Renal cortical epithelial cell (primary cell): ENCODE results near the gene LDLRAP1. TPM values are rescaled to one million over a fixed set of nuclear protein-coding genes. Genes with fewer than 3 reads are reported as not detected.

ENCODE experiments used
- DNase-seq: peaks from one replicate; pipeline ENCODE4 v3.0.0-alpha.2; 2011; ENCODE audit warnings: low read depth
- total RNA-seq: library from RNA; depleted of rRNA; stranded (reverse); fragments of >200 nt; gene quantifications from 2 replicates; pipeline ENCODE4 v1.2.3, GENCODE V29; 2014

LDLRAP1 gene
- total RNA-seq, 1 donor from 2014 or later, result 6.9 TPM

GRCh38 chr1:25562101-25562927 lies 18.9 kb downstream of the LDLRAP1 start:
- no peak for DNase-seq

- DNase-seq, result no peak
Observed at GRCh38 chr1:25562928-25563283, 19.5 kb downstream of the LDLRAP1 start.

GRCh38 chr1:25563330-25564215 lies 20.2 kb downstream of the LDLRAP1 start:
- no peak for DNase-seq

GRCh38 chr1:25564777-25565574 lies 21.6 kb downstream of the LDLRAP1 start:
- no peak for DNase-seq

- DNase-seq, result no peak
Observed at GRCh38 chr1:25565626-25566025, 22.2 kb downstream of the LDLRAP1 start.

GRCh38 chr1:25566176-25566729 lies 22.8 kb downstream of the LDLRAP1 start:
- DNase-seq, result no peak

DNA sequence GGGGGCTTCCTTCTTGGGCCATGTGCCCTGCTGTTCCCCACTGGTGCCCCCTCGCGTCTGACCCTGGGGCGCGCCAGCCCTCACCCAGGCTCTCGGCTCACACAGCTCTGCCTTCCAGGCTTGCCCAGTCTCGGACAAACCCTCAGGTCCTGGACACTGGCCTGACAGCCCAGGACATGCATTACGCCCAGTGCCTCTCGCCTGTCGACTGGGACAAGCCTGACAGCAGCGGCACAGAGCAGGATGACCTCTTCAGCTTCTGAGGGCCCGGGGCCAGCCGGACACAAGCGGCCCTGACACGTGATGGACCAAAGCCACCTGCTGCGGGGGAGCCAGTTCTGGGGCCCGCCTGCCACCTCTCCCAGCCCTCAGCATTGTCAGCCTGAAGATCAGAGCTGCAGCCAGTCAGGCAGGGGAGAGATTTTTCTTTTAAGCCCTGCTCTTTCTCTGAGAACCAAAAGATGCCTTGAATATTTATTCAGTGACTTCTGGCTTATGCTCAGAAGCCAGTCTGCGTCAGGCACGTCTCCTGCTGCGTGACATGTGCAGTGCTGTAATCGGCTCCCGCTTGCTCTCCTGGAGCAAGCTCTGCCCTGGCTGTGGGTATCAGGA lies 23.4 kb downstream of the LDLRAP1 start:
- DNase-seq, result no peak

GRCh38 chr1:25567710-25568089 lies 24.3 kb downstream of the LDLRAP1 start:
- no peak for DNase-seq

- no peak for DNase-seq
Observed at GRCh38 chr1:25568090-25568833, 24.9 kb downstream of the LDLRAP1 start.

GRCh38 chr1:25568834-25569596 lies 25.6 kb downstream of the LDLRAP1 start:
- DNase-seq, result no peak

DNA sequence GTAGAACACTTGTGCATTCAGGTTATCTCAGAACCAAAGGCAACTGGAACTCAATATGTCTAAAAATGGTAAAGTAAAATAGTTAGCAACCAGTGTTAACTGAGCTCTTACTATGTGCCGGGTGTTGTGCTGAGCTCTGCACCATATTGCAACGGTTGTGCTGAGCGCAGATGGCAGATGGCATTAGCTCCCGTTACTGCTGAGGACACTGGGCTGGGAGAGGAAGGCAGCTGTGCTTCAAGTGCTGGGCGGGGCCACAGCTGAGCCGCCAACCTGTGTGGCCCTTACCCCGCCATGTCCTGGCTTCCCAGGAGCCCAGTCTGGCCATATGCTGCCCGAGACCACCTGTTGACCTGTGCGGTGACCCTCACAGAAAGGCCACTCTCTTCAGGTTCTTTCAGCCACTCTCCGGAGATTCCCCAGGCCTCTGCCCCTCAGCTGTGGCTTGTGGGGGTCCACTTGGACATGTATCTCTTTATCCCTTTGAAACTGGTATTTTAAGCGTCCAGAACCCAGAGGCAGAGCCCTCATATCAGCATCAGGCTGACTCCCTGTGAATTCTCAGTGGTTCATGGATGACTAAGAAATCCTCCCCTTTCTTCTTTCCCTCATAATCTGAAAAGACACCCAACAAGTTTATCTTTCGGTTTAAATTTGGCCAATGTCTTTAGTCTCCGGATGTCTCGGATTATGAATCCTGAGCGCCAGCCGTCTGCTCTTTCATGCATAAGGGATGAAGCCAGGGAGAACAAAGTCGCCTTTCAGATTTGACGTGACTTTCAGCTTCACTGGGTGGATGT lies 26.4 kb downstream of the LDLRAP1 start:
- DNase-seq, result no peak

DNA sequence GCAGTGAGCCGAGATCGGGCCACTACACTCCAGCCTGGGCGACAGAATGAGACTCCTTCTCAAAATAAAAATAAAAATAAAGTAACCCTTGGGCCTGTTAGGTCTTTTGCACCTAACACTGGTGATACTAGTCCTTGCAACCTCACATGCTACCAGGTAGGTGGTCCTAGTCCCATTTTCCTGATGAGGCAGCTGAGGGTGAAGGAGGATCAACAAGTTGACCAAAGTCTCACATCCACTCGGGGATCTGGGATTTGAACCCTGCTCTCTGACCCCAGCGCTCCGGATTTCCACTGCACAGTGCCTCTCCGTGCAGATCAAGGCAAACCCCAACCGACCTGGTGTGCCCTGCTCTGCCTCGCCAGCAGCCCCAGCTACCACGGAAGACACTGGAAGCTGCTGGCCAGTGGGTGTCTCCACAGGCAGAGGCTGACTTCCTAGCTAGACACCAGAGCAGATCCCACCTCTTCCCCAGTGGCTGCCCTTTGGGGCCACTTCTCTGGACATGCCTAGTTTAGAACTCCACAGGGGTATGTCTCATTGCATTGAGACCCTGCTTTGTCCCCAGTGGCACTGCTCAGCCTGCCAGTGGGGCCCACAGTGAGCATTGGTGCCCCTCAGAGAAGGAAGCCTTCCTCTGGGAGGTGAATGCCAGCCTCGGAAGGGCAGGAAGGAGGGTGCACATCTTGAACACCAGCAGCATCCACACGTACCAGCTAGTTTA lies 27.6 kb downstream of the LDLRAP1 start:
- DNase-seq, result no peak

DNA sequence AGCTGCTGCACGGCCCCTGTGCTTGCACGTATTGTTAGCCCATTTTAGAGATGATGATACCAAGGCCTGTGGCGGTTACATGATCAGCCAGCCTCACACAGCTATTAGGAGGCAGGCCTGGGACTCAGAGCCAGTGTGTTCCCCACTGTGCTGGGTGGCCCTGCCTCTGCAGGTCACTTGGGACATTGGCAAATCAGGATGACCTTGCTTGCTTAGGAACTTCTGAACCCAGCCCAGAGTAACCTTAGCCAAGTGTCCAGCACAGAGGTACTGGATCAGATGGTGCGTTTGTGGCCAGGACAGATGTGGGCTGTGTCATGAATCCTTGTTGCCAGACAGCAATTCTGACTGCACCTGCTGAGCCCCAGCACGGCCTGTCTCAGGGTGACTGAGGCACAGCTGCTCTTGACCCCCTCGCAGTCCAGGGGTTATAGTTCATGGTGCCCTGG lies 28.1 kb downstream of the LDLRAP1 start:
- no peak for DNase-seq

DNA sequence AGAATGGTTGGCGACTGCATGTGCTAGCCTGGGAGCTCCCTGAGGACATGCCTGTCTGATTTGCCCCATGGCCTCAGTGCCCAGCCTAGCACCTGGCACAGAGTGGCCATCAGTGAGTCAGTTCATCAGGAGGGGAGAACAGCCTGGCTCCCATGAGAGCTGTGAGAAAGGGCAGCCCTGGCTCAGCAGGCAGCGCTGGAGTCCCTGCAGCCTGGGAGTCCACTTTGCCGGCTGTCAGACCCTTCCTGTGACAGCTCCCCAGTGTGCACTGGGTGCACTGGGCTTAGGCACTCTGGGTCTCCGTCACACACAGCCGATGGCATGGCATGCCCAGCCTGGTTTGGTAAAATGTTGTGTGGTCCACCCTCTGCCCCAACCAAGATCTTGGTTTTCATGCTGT lies 28.7 kb downstream of the LDLRAP1 start:
- DNase-seq, result no peak

DNA sequence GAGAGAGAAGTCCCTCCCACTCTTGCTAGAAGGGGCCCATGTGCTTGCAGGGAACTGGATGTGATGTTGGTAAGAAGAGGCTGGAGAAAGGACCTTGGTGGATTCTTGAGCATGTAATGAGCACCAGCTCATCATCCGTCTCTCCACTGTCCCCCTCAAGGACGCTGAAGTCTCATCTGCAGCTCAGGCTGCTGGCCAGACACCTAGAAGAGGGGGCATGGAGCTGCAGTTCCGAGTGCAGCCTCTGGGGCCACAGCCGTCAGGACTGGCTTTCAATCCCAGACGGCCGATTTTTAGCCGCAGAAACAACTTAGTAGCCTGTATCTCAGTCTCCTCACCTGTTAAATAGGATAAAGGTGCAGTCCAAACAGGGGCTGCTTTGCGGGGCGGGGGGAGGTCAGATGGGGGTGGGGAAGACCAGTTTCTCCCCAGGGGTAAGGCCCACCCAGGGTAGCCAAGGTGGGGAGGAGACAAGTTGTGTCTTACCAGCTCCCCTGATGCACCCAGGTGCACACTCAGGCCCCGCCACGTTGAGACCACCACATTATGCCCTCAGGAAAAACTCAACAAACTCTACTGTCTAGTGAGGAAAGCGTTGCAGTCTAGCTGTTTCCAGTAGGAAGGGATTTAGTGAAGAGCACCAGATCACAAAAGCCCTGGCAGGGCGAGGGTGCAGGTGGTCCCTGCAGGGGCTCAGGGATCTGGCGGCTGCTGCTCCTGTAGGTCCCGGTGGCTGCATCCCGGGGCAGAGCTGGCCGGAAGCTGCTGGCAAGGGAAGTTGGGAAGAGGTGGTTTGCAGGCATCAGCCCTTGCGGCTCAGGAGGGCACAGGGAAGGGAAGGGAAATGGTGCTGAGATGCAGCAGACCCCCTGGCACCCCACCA lies 29.5 kb downstream of the LDLRAP1 start:
- DNase-seq, result peak; percentile 18

DNA sequence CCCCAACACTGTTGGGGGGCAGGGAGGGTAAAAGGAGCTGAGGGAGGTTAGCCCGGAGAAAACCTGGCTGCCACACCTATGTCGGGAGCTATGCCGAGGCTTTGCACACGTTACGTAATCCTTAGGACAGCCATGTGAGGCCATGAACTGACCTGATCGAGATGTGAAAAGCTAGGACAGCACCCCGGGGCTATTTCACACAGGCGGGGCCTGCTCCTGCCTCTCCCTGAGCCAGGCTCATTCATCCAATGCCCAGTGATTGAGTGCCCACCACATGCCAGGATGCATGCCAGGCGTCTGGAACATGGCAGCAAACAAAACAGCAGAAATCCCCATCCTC lies 30.2 kb downstream of the LDLRAP1 start:
- peak; percentile 69 for DNase-seq

DNA sequence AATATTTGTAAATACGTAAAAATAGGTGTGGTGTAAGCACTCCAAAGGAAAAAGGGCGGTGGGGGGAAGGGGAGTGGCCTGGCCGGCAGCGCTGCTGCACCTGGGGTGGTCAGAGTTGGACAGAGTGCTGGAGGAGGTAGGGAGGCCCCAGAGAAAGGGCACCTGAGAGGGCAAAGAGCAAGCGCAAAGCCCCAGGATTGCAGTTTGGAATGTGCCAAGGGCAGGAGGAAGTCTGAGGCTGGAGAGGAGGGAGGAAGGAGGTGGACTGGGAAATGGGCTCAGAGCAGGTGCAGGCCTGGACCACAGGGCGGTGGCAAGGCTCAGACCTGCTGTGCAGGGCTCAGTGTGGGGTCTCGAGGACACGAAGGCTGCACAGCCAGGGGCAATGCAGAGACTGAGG lies 30.6 kb downstream of the LDLRAP1 start:
- DNase-seq, result no peak
